A673 (cell line): ENCODE data around the gene STK38L. TPM values are rescaled to one million over a fixed set of nuclear protein-coding genes. Genes with fewer than 3 reads are reported as not detected.

Source experiments
- BruUV-seq: library from RNA; stranded (reverse); fragments of 400-500 nt; replicated peaks from 2 replicates; lab custom pipeline; 2021; lab: Mats Ljungman, UMichigan
- CTCF ChIA-PET: fragments of 300-600 bp; sonication (Branson Sonifier 250); formaldehyde crosslinking; loops from one replicate; lab custom pipeline; 2022; ENCODE audit warnings: antibody characterized with exemption; lab: Charles Lee
- POLR2A ChIA-PET: fragments of 300-600 bp; sonication (Branson Sonifier 250); formaldehyde crosslinking; loops from one replicate; lab custom pipeline; 2022; ENCODE audit warnings: antibody characterized with exemption; ENCODE audit not compliant: low non-redundant PET; lab: Charles Lee
- DNase-seq: peaks from one replicate; pipeline ENCODE4 v3.0.0-alpha.2; 2015; ENCODE audit warnings: low spot score
- H3K27ac ChIP-seq: fragments of 200-600 bp; sonication (generic); 2 replicates; pipeline ENCODE4 v1.5.1; 2016; ENCODE audit warnings: mixed run types, low read depth, mild to moderate bottlenecking, mixed read lengths, antibody characterized with exemption, low read length; ENCODE audit not compliant: poor library complexity, severe bottlenecking
- H3K27me3 ChIP-seq: fragments of 200-600 bp; sonication (generic); replicated peaks from 2 replicates; pipeline ENCODE4 v1.6.1; 2017; ENCODE audit warnings: mixed run types, low read depth, mild to moderate bottlenecking, mixed read lengths, antibody characterized with exemption, low read length; ENCODE audit not compliant: insufficient read depth, poor library complexity
- H3K36me3 ChIP-seq: fragments of 200-600 bp; sonication (generic); 2 replicates; pipeline ENCODE4 v1.6.1; 2016; ENCODE audit warnings: mixed run types, mild to moderate bottlenecking, mixed read lengths, antibody characterized with exemption, low read length; ENCODE audit not compliant: insufficient read depth, poor library complexity, severe bottlenecking
- H3K4me1 ChIP-seq: fragments of 200-600 bp; sonication (generic); 2 replicates; pipeline ENCODE4 v1.6.1; 2017; ENCODE audit warnings: mixed run types, mild to moderate bottlenecking, mixed read lengths, antibody characterized with exemption, low read length; ENCODE audit not compliant: insufficient read depth, poor library complexity, severe bottlenecking
- H3K4me3 ChIP-seq: fragments of 200-600 bp; sonication (generic); 2 replicates; pipeline ENCODE4 v1.5.1; 2016; ENCODE audit warnings: low read depth, mixed run types, mild to moderate bottlenecking, mixed read lengths, low read length; ENCODE audit not compliant: poor library complexity, severe bottlenecking
- H3K9me3 ChIP-seq: fragments of 200-600 bp; sonication (generic); 2 replicates; pipeline ENCODE4 v1.6.1; 2016; ENCODE audit warnings: mixed run types, low read depth, mild to moderate bottlenecking, mixed read lengths, antibody characterized with exemption, low read length; ENCODE audit not compliant: poor library complexity, severe bottlenecking
- CTCF ChIP-seq: fragments of 300-800, 200-600 bp; sonication (generic); conservative IDR thresholded peaks from 2 replicates; pipeline ENCODE4 v1.5.1; 2017; ENCODE audit warnings: low read depth, mild to moderate bottlenecking, antibody characterized with exemption, low read length, moderate library complexity, mixed read lengths
- EZH2 ChIP-seq: fragments of 200-600 bp; sonication (generic); IDR thresholded peaks from 2 replicates; pipeline ENCODE4 v1.6.1; 2017; ENCODE audit warnings: borderline replicate concordance, low read depth, mild to moderate bottlenecking, mixed read lengths, antibody characterized with exemption, low read length; ENCODE audit not compliant: poor library complexity, severe bottlenecking
- intact Hi-C: fragments of 100-400 bp; cut with micrococcal nuclease; formaldehyde crosslinking; loops from one replicate; pipeline ENCODE4 v1.10.0; 2022; ENCODE audit not compliant: unreplicated experiment
- total RNA-seq: library from RNA; stranded (reverse); gene quantifications from 2 replicates; pipeline ENCODE4 v1.2.3, GENCODE V29; 2021

The STK38L gene
- total RNA-seq, 1 experiment from 2014 or later = 21.0 TPM

GRCh38 chr12:27207615-27208413, 36.3 kb upstream of the STK38L start:
- Histone ChIP-seq H3K9me3 (no peaks in the 10 kb centered on the region), H3K27me3 (no peaks in the 10 kb centered on the region), H3K4me1 (no peaks in the 10 kb centered on the region), H3K36me3 (no peaks in the 10 kb centered on the region), H3K27ac (no peak overlapping the region), H3K4me3 (no peak overlapping the region)
- TF ChIP-seq EZH2 = no peak
- no peak for TF ChIP-seq CTCF
- DNase-seq = no peak
- CTCF ChIA-PET = no interaction called here
- POLR2A ChIA-PET = no interaction called here
- intact Hi-C loops = loop anchor here (10.0 kb wide), 1 partner anchor 63 kb away; no protein-coding TSS in a partner anchor
- no TSS peak for BruUV-seq

- Histone ChIP-seq H3K4me3 (no peak overlapping the region), H3K4me1 (no peaks in the 10 kb centered on the region), H3K36me3 (no peaks in the 10 kb centered on the region), H3K27me3 (no peaks in the 10 kb centered on the region), H3K9me3 (no peaks in the 10 kb centered on the region), H3K27ac (no peak overlapping the region)
- ChIA-PET CTCF (no interaction called here), POLR2A (no interaction called here)
- no peak for DNase-seq
- TF ChIP-seq EZH2 (no peak), CTCF (no peak)
- intact Hi-C loops = loop anchor here (10.0 kb wide), 1 partner anchor 64 kb away; no protein-coding TSS in a partner anchor
- BruUV-seq = no TSS peak
These were observed 35.7 kb upstream of the STK38L start for GRCh38 chr12:27208414-27208750.

- intact Hi-C loops = loop anchor here (10.0 kb wide), 1 partner anchor 65 kb away; no protein-coding TSS in a partner anchor
- CTCF ChIA-PET = no interaction called here
These were observed 34.7 kb upstream of the STK38L start for GRCh38 chr12:27209257-27209910.

More at GRCh38 chr12:27209257-27209910, 34.7 kb upstream of the STK38L start:
- Histone ChIP-seq H3K36me3 (no peaks in the 10 kb centered on the region), H3K27ac (no peak overlapping the region), H3K4me3 (no peak overlapping the region), H3K4me1 (no peaks in the 10 kb centered on the region), H3K27me3 (no peaks in the 10 kb centered on the region), H3K9me3 (no peaks in the 10 kb centered on the region)
- no TSS peak for BruUV-seq
- DNase-seq = no peak
- TF ChIP-seq CTCF (no peak), EZH2 (no peak)
- POLR2A ChIA-PET = no interaction called here
